ENCODE data around the gene HS3ST2.
"Not testable (repeated sequence)": the region's sequence is repeated elsewhere in the genome, so short reads cannot be mapped to it uniquely, and the experiment has no call there.

Gene HS3ST2

DNA sequence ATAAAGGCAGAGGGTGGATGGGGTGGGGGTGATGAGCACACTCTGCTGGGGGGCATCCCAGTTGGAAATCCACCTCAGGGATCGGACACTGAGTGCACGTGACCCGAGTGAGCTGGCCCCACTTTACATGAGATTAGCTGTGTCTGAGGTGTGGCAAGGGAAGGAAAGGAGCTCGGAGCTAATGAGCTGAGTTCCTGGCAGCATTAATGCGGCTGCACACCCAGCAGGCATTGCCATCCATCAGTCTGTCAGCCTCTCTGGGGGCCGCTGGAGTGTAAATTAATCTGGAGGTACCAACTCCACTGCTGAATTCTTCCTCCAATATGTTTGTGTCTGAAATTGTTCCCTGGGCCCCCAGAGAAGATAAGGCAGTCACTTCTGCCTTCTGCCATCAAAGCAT, 65.5 kb downstream of the HS3ST2 start:
- 91% methylated on average over 6 of the region's 6 CpGs for WGBS
- H3K9ac ChIP-seq (ENCODE audit: low read depth, low read length) = no peak overlapping the region
- no peaks in the 10 kb centered on the region for H3K27me3 ChIP-seq (ENCODE audit: insufficient read depth, low read length)
- H3K36me3 ChIP-seq (ENCODE audit: insufficient read depth, low read length) = no peaks in the 10 kb centered on the region
- H3K4me1 ChIP-seq (ENCODE audit: insufficient read depth, low read length) = no peaks in the 10 kb centered on the region
- H3K9me3 ChIP-seq (ENCODE audit: insufficient read depth, low read depth, low read length) = no peaks in the 10 kb centered on the region
- no peak overlapping the region for H3K4me3 ChIP-seq (ENCODE audit: low read length)
- no peak overlapping the region for H3K27ac ChIP-seq (ENCODE audit: low read depth, low read length)

GRCh38 chr16:22882981-22883380, 69.0 kb downstream of the HS3ST2 start:
- Histone ChIP-seq H3K9me3 (ENCODE audit: insufficient read depth, low read depth, low read length) (no peaks in the 10 kb centered on the region), H3K27me3 (ENCODE audit: insufficient read depth, low read length) (no peaks in the 10 kb centered on the region), H3K4me3 (ENCODE audit: low read length) (no peak overlapping the region)

GRCh38 chr16:22885951-22886350, 72.0 kb downstream of the HS3ST2 start:
- H3K27me3 ChIP-seq (ENCODE audit: insufficient read depth, low read length) = no peaks in the 10 kb centered on the region
- H3K36me3 ChIP-seq (ENCODE audit: insufficient read depth, low read length) = no peaks in the 10 kb centered on the region
- no peaks in the 10 kb centered on the region for H3K4me1 ChIP-seq (ENCODE audit: insufficient read depth, low read length)
- H3K9me3 ChIP-seq (ENCODE audit: insufficient read depth, low read depth, low read length) = no peaks in the 10 kb centered on the region
- no peak overlapping the region for H3K27ac ChIP-seq (ENCODE audit: low read depth, low read length)
- no peak overlapping the region for H3K9ac ChIP-seq (ENCODE audit: low read depth, low read length)
- H3K4me3 ChIP-seq (ENCODE audit: low read length) = no peak overlapping the region
- WGBS = 96% methylated on average over 3 of the region's 3 CpGs

More at GRCh38 chr16:22882981-22883380, 69.0 kb downstream of the HS3ST2 start:
- no peak overlapping the region for H3K27ac ChIP-seq (ENCODE audit: low read depth, low read length)
- H3K9ac ChIP-seq (ENCODE audit: low read depth, low read length) = no peak overlapping the region
- H3K36me3 ChIP-seq (ENCODE audit: insufficient read depth, low read length) = no peaks in the 10 kb centered on the region
- H3K4me1 ChIP-seq (ENCODE audit: insufficient read depth, low read length) = no peaks in the 10 kb centered on the region

- no peaks in the 10 kb centered on the region for H3K36me3 ChIP-seq (ENCODE audit: insufficient read depth, low read length)
- H3K4me3 ChIP-seq (ENCODE audit: low read length) = no peak overlapping the region
- no peaks in the 10 kb centered on the region for H3K9me3 ChIP-seq (ENCODE audit: insufficient read depth, low read depth, low read length)
- H3K27ac ChIP-seq (ENCODE audit: low read depth, low read length) = no peak overlapping the region
- H3K4me1 ChIP-seq (ENCODE audit: insufficient read depth, low read length) = no peaks in the 10 kb centered on the region
- WGBS = 87% methylated on average over 1 of the region's 1 CpG
- H3K27me3 ChIP-seq (ENCODE audit: insufficient read depth, low read length) = no peaks in the 10 kb centered on the region
- no peak overlapping the region for H3K9ac ChIP-seq (ENCODE audit: low read depth, low read length)
Observed at GRCh38 chr16:22886927-22887326, 73.0 kb downstream of the HS3ST2 start.

DNA sequence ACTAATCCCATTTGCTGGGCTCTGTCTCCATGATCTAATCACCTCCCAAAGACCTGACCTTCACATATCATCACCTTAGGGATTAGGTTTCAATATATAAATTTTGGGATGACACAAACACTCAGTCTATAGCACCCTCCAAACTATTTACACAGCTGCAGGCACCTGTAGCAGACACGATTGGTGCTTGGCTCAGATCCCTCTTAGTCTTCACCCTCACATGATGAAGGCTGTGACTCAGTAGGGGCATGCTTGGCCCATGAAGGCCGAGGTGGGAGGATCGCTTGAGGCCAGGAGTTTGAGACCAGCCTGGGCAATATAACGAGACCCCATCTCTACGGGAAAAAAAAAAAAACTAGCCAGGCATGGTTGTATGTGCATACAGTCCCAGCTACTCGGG, 73.5 kb downstream of the HS3ST2 start:
- Histone ChIP-seq H3K27me3 (ENCODE audit: insufficient read depth, low read length) (no peaks in the 10 kb centered on the region), H3K36me3 (ENCODE audit: insufficient read depth, low read length) (no peaks in the 10 kb centered on the region), H3K27ac (ENCODE audit: low read depth, low read length) (no peak overlapping the region), H3K9me3 (ENCODE audit: insufficient read depth, low read depth, low read length) (no peaks in the 10 kb centered on the region), H3K9ac (ENCODE audit: low read depth, low read length) (no peak overlapping the region), H3K4me1 (ENCODE audit: insufficient read depth, low read length) (no peaks in the 10 kb centered on the region), H3K4me3 (ENCODE audit: low read length) (no peak overlapping the region)
- 91% methylated on average over 6 of the region's 6 CpGs for WGBS

DNA sequence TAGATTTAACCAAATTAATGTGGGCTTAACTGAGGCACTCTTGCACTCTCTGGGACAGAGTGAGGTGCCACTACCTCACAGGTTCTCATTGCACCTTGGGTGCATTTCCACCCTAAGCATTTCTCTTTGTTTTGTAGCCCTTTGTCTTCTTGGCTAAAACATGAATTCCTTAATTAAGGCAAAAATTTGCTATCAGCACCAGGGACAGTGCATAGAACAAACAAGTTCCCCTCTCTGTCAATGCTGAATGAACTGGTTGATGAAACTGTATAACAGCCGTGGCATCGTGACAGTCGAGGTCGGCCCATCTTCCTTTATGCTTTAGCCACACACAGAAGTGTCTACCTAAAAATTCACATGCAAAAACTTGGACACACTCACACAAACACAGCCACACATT, 74.8 kb downstream of the HS3ST2 start:
- no peaks in the 10 kb centered on the region for H3K9me3 ChIP-seq (ENCODE audit: insufficient read depth, low read depth, low read length)
- no peak overlapping the region for H3K9ac ChIP-seq (ENCODE audit: low read depth, low read length)
- no peaks in the 10 kb centered on the region for H3K27me3 ChIP-seq (ENCODE audit: insufficient read depth, low read length)
- no peak overlapping the region for H3K27ac ChIP-seq (ENCODE audit: low read depth, low read length)
- no peaks in the 10 kb centered on the region for H3K36me3 ChIP-seq (ENCODE audit: insufficient read depth, low read length)
- no peak overlapping the region for H3K4me3 ChIP-seq (ENCODE audit: low read length)
- 69% methylated on average over 4 of the region's 4 CpGs for WGBS
- no peaks in the 10 kb centered on the region for H3K4me1 ChIP-seq (ENCODE audit: insufficient read depth, low read length)

DNA sequence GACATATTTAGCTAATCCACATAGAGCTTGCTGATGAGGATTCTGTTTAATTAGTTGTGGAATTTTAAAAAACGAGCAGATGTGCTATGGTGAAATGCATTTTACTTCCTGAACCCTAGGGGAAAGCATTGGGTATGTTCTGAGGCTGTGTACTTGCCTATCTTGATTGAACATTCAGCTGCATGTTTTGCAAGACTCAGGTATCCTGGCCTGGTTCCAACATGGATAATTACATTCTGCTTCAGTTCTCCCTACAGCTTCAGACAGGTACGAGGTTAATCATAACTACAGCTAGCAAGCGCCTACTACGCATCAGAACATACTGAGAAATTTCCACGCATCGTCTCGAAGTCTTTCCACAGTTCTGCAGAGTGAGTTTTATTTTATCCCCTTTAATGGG, 77.0 kb downstream of the HS3ST2 start:
- Histone ChIP-seq H3K36me3 (ENCODE audit: insufficient read depth, low read length) (no peaks in the 10 kb centered on the region), H3K9me3 (ENCODE audit: insufficient read depth, low read depth, low read length) (no peaks in the 10 kb centered on the region), H3K27ac (ENCODE audit: low read depth, low read length) (no peak overlapping the region), H3K4me3 (ENCODE audit: low read length) (no peak overlapping the region), H3K4me1 (ENCODE audit: insufficient read depth, low read length) (no peaks in the 10 kb centered on the region), H3K27me3 (ENCODE audit: insufficient read depth, low read length) (no peaks in the 10 kb centered on the region), H3K9ac (ENCODE audit: low read depth, low read length) (no peak overlapping the region)
- 89% methylated on average over 7 of the region's 7 CpGs for WGBS

- no peaks in the 10 kb centered on the region for H3K36me3 ChIP-seq (ENCODE audit: insufficient read depth, low read length)
- peaks cover 3% of the 10 kb centered on the region; the same call in 1 of the 2 replicates for H3K4me1 ChIP-seq (ENCODE audit: insufficient read depth, low read length)
- H3K4me3 ChIP-seq (ENCODE audit: low read length) = no peak overlapping the region
- H3K27me3 ChIP-seq (ENCODE audit: insufficient read depth, low read length) = 0 out of 2 replicates have a peak, but pooled peaks cover 4% of the 10 kb centered on the region
- H3K9me3 ChIP-seq (ENCODE audit: insufficient read depth, low read depth, low read length) = no peaks in the 10 kb centered on the region
- H3K27ac ChIP-seq (ENCODE audit: low read depth, low read length) = no peak overlapping the region
- WGBS = 73% methylated on average over 1 of the region's 1 CpG
- H3K9ac ChIP-seq (ENCODE audit: low read depth, low read length) = no peak overlapping the region
Observed at GRCh38 chr16:22897184-22897583, 83.2 kb downstream of the HS3ST2 start.

- Histone ChIP-seq H3K9ac (ENCODE audit: low read depth, low read length) (no peak overlapping the region), H3K36me3 (ENCODE audit: insufficient read depth, low read length) (no peaks in the 10 kb centered on the region), H3K27me3 (ENCODE audit: insufficient read depth, low read length) (0 out of 2 replicates have a peak, but pooled peaks cover 4% of the 10 kb centered on the region), H3K4me3 (ENCODE audit: low read length) (no peak overlapping the region), H3K27ac (ENCODE audit: low read depth, low read length) (no peak overlapping the region), H3K9me3 (ENCODE audit: insufficient read depth, low read depth, low read length) (no peaks in the 10 kb centered on the region), H3K4me1 (ENCODE audit: insufficient read depth, low read length) (peaks cover 3% of the 10 kb centered on the region; the same call in 1 of the 2 replicates)
Observed at GRCh38 chr16:22898131-22898530, 84.2 kb downstream of the HS3ST2 start.

DNA sequence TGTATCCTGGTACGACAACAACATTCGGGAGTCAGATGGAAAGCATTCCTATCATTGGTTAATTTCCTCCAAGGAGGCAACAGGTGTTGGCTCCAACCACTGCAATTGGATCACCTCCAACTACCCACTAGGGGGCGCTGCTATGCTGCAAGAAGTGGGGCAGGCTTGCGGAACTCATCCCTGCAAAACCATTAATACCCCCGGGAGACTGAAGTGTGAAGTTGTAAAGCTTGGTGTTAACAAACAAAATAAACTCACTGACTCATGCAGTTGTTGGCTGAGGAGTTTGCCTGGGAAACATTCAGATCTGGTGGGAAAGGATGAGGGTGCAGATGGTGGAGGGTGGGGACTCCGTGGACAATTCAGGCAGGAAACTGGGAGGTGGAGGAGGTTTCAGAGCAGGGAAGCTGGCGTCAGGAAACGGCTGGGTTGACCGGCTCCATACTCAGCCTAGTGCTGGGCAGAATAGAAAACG, 84.9 kb downstream of the HS3ST2 start:
- WGBS = 23% methylated on average over 8 of the region's 10 CpGs
- H3K36me3 ChIP-seq (ENCODE audit: insufficient read depth, low read length) = no peaks in the 10 kb centered on the region
- H3K9ac ChIP-seq (ENCODE audit: low read depth, low read length) = no peak overlapping the region
- peaks cover 3% of the 10 kb centered on the region; the same call in 1 of the 2 replicates for H3K4me1 ChIP-seq (ENCODE audit: insufficient read depth, low read length)
- H3K4me3 ChIP-seq (ENCODE audit: low read length) = peak overlapping the region; percentile 20; the same call in 1 of the 2 replicates
- H3K9me3 ChIP-seq (ENCODE audit: insufficient read depth, low read depth, low read length) = no peaks in the 10 kb centered on the region
- H3K27ac ChIP-seq (ENCODE audit: low read depth, low read length) = no peak overlapping the region
- 0 out of 2 replicates have a peak, but pooled peaks cover 4% of the 10 kb centered on the region for H3K27me3 ChIP-seq (ENCODE audit: insufficient read depth, low read length)

DNA sequence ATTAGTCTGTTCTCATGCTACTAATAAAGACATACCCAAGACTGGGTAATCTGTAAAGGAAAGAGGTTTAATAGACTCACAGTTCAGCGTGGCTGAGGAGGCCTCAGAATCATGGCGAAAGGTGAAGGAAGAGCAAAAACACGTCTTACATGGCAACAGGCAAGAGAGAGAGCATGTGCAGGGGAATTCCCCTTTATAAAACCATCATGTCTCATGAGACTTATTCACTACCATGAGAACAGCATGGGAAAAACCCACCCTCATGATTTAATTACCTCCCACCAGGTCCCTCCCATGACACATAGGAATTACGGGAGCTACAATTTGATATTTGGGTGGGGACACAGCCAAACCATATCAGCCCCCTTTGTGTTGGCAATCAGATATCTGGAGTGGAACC, 85.6 kb downstream of the HS3ST2 start:
- WGBS = 93% methylated on average over 4 of the region's 4 CpGs
- not testable (repeated sequence) for H3K27ac ChIP-seq (ENCODE audit: low read depth, low read length); H3K27me3 ChIP-seq (ENCODE audit: insufficient read depth, low read length); H3K4me1 ChIP-seq (ENCODE audit: insufficient read depth, low read length); H3K9ac ChIP-seq (ENCODE audit: low read depth, low read length); H3K36me3 ChIP-seq (ENCODE audit: insufficient read depth, low read length); H3K4me3 ChIP-seq (ENCODE audit: low read length); H3K9me3 ChIP-seq (ENCODE audit: insufficient read depth, low read depth, low read length)

- no peak overlapping the region for H3K27ac ChIP-seq (ENCODE audit: low read depth, low read length)
- H3K9me3 ChIP-seq (ENCODE audit: insufficient read depth, low read depth, low read length) = no peaks in the 10 kb centered on the region
- WGBS = 90% methylated on average over 6 of the region's 6 CpGs
- H3K4me1 ChIP-seq (ENCODE audit: insufficient read depth, low read length) = peaks cover 3% of the 10 kb centered on the region; the same call in 1 of the 2 replicates
- H3K4me3 ChIP-seq (ENCODE audit: low read length) = no peak overlapping the region
- no peaks in the 10 kb centered on the region for H3K36me3 ChIP-seq (ENCODE audit: insufficient read depth, low read length)
- 0 out of 2 replicates have a peak, but pooled peaks cover 4% of the 10 kb centered on the region for H3K27me3 ChIP-seq (ENCODE audit: insufficient read depth, low read length)
- no peak overlapping the region for H3K9ac ChIP-seq (ENCODE audit: low read depth, low read length)
Observed at GRCh38 chr16:22900863-22901262, 86.9 kb downstream of the HS3ST2 start.
